ENCODE data around the gene RBBP8NL.
"Not testable (repeated sequence)": the region's sequence is repeated elsewhere in the genome, so short reads cannot be mapped to it uniquely, and the experiment has no call there.

The RBBP8NL gene

DNA sequence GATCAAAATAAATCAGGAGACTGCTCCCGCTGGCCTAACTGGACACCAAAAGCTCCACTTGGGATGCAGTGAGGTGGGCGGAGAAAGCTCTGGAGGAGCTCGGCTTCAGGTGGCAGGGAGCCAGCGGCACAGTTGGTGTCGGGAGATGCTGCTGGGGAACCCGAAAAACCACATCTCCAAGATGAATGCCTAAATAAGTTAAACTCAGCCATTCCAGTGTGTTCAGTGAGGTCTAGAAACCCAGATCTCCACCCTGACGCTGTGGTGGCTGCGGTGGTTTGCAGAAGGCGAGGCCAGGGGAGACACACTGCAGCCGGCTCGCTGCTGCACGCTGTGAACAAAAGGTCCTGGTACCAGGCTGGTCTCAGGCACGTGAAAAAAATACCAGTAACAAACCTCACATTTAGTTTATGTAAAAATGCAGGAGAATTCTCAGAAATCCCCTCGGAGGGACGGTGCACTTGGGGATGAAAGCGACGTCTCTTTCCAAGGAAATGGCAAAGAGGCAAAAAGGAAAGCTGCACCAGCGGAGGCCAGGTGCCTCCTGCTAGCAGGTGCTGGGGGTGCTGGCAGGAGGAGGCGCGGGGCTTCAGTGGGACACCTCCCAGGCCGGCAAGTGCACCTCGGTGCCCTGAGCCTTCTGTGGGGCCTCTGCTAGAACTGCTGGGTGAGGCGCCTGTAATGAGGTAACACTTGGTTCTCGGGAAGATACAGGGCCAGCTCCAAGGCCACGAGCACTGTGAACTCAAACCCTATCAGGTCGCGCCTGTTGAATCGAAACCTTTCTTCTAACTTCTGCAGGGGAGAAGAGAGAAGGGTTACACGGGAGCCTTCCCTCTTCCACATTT lies 36.8 kb downstream of the RBBP8NL start:
- no peak for DNase-seq

DNA sequence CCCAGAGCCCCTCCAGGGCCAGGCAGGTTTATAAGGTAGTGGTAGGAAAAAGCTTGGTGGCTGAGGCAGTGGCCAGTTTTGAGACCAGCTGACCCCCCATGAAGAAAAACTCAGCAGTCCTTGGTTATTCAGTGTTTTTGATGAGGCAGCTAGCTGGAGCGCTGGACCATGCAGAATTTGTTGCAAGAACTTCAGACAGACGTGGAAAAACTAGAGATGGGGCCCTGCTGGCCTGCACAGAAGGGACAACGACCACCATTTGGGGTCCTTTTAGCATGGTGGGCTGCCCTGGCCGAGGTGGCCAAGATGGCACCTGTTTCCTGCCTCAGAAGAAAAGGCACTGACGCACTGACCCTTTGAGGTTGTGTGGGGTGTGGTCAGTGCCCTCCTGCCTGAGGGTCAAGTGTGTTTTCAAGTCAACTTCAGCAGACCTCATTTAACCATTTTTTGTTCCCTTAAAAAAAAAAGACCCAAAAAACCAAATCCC lies 37.7 kb downstream of the RBBP8NL start:
- no peak for DNase-seq

DNA sequence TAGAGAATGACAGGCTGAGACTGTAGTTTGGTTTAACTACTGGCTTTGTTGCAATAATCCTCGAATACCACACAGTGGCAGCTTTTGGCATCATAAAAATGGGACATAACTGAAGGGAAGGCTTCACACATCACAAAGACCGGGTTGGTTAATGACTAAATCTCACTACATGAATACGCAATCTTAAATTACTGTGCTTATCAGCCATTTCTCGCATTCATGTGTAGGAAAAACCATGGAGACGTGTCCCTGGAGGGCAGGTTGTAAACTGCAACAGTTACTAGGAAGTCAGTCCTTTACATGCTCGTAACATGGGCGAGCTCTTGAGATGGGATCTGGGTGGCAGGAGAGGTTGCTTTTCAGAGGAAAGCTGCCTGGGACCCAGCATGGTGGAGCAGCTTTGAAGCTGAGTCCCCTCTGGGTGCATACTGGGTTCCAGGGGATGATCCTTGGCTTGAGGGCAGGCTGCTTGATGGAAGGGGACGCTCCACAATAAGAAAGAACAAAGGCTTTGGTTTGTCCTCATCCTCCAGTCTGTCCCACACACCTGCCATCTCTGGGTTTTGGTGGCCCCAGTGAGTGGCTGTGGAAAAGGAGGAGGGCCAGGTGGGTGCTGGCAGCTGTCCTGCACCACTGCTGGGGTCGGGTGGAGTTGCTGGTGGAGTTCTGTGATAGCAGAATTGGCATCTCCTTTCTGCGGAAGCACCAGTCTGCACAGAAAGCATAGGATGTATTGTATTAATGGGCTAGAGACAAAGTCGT lies 38.3 kb downstream of the RBBP8NL start:
- no peak for DNase-seq

DNA sequence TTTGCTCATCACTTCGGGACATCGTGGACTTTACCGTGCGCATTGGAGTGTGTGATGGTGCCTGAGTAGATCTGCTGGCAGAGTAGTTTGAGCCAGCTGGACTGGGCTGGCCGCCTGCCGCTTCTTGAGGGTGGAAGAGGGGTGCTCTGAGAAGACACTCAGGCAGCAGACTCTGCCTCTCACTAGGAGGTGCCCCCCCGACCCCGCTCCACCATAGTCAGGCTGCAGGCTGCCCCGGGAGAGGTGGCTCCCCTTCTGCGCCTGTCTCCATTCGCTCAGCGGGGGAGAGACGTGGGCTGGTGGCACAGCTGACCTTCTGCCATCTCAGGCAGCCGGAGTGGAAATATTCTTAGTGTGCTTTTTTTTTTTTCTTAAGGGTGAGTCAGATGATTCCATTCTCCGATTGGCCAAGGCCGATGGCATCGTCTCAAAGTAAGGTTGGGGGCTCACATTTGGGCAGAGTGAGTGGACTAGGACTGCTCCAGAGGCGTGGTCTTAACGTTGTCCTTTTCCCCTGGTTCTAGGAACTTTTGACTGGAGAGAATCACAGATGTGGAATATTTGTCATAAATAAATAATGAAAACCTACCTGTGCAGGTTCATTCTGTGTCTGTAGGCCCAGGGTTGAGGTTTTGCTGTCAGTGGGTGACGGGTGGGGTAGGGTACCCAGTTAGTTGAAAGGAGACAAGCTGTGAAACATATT lies 39.3 kb downstream of the RBBP8NL start:
- DNase-seq: peak; percentile 43

DNA sequence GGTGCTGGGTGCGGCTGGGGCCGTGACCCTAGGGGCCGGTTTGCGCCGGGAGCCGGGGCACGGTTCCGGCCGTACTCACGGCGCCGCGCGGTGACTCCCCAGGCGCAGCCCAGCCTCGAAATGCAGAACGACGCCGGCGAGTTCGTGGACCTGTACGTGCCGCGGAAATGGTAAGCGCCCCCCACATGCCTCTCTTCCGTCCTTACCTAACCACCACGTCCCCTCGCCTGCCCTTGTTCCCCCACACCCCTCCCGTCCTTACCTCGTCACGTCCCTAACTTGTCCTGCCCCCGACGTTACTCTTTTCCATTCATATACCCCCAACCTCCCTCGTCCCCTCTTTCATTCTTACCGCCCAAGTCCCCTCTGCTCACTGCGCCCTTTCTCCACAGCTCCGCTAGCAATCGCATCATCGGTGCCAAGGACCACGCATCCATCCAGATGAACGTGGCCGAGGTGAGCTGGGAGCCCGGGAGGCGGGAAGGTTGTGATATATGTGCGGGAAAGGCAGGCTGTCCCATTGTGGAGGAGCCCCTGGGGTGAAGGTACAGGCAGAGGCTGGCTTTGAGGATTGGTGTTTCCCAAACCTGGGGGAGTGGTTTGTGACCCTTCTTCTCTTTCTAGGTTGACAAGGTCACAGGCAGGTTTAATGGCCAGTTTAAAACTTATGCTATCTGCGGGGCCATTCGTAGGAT lies 40.0 kb downstream of the RBBP8NL start:
- no peak for DNase-seq

DNA sequence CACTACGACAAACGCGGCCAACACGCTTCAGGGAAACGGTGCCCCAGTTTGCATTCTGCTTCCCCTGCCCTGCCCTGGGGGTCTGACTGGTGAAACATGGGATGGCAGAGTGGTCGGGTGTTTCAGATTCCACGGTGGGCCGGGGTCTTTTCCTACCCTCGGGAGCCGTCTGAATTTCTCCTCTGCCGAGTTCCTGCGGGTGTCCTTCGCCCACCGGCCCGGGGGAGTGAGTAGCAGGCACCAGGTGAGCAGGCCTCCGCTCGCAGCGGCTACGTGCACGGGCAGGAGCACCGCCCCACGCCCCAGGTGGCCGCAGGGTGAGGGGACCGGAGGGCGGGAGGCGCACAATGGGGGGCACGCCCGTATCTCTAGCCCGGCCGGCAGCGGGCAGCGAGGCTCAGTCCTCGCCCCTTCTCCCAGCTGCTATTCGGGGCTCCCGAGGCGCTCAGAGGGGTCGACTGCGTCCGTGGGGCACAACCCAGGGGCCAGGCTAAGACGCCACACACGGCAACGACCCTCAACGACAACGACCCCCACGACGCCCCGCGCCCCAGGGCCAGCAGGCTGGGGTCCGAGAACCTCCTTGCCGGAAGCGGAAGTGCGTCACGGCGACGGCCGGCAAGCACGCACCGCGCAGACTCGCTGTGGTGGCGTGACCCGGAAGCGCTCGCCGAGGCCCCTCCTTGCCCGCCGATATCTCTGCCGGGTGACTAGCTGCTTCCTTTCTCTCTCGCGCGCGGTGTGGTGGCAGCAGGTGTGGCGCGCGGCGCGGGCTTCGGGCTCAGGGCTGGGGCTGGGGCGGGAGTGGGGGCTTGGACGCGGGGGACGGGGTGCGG lies 40.7 kb downstream of the RBBP8NL start, which contains the start of gene RPS21:
Gene RPS21, plus strand, starts transcription at position 721 of the 836 bp plus-strand sequence. CDS start 236 bp downstream, outside the sequence.
- peak; percentile 94 for DNase-seq

DNA sequence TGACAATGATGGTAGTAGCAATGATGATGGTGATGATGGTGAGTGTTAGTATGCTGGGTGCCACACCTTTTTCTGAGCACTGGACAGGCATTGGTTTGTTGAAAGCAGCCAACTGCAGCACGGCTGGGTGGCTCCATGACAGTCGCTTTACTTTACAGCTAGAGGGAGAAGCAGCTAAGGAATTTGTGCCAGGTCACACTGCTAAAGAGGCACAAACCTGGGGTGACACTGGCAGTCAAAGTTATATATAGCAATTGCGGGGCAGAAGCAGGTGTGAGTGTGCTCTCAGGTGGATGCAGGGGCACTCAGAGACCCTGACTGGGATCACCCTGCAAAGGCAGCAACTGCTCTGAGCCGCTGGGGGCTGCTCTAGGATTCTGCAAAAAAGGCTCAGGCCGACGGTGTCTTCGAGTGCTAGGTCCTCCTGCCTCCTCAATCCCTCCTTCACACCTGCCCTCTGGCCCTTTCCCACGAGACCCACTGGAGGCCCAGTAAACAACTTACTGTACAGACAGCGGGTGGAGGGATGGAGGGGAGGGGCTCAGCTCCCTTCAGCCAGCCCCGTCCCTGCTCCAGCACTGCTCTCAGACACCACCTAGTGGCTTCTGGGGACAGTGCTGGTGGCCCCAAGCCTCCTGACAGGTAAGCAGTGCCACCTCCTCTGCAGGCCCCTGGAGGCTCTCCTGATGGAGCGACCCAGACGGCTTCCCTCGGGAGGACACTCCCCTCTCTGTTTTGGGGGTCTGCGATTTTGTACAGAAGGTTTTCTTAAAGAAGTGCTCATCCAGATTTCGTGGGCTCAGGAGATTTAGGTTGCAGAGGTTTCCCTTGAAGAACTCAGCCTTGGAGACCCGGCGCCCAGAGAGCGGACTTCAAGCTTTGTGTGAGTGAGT lies 44.8 kb downstream of the RBBP8NL start:
- peak; percentile 81 for DNase-seq

DNA sequence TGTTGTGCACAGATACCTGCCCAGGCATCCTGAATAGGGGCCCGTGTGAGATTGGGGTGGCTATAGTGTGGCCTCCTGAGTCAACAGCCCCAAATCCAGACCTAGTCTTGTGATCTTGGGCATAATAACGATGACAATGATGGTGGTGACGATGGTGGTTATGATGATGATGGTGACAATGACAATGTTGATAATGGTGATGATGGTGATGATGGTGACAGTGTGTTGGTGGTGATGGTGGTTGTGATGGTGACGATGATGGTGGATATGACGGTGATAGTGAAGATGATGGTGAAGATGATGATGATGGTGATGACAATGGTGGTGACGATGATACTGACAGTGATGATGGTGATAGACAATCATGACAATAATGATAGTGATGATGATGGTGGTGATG lies 45.5 kb downstream of the RBBP8NL start:
- DNase-seq: no peak

DNA sequence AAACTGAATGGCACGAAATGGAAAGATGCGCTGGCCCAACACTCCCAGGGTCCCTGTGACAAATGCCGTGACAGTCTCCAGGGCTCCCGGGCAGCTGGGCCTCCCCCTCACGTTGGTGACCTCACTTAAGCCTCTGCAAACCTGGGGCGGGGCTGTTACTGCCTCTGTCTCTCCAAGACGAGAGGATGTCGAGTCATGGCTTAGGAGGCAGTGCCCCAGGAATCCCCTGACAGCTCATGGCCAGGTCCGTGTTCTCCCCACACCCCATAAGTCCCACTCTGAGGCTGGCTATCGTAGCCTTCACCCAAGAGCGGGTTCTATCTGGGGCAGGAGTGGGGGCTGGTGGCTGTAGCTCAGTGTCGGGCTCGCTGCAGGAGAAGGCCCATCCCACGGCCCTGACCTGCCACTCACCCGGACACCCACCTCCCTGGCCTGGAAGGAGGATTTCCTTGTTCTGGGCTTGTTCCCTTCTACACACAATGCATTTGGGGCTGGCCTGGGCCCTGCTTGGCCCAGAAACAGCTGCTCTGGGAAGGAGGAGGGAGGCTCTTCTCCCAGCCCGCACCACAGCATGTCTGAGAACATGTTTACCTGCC lies 46.0 kb downstream of the RBBP8NL start:
- DNase-seq: no peak

DNA sequence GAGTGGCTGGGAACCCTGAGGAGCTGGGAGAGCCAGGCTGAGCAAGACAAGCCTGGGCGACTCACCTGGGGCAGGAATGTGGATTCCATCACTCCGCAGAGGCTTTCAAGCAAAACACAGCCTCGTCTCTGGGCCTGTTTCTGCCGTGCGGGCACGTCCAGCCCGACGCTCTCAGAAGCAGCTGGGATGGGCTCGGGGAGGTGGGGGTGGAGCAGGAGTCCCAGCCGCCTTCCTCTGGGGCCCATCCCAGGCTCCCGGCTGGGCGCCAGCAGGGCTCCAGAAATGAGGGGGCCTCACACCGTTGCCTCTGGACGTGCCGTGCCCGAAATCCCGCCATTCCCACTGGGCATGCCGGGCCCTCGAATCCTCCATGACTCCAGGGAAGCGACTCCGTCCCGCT lies 49.1 kb downstream of the RBBP8NL start:
- DNase-seq: no peak

DNA sequence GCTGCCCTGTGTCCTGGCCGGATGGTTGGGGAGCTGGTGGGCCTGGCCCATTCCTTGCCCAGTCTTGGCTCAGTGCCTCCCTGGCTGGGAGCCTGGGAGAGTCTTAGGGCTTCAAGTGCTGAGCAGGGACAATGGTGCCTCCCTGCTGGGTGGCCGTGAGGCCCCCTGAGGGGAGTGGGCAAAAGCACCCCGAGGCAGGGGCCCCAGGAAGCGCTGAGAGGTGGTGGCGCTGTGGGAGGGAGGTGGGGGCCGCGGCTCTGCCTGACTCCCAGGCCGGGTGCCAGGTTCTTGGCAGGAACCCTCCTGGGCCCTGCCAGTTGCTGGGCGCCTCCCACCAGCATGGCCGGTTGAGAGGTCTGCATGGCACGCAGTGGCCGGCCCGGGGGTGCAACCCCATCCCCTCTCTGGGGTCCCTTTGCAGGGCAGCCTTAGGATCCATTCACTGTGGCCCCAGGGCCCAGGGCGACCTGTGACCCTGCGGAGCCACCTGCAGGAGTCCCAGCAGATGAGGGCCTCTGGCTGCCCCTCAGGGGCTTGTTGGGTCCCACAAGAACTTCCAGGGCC lies 49.6 kb downstream of the RBBP8NL start:
- no peak for DNase-seq

DNA sequence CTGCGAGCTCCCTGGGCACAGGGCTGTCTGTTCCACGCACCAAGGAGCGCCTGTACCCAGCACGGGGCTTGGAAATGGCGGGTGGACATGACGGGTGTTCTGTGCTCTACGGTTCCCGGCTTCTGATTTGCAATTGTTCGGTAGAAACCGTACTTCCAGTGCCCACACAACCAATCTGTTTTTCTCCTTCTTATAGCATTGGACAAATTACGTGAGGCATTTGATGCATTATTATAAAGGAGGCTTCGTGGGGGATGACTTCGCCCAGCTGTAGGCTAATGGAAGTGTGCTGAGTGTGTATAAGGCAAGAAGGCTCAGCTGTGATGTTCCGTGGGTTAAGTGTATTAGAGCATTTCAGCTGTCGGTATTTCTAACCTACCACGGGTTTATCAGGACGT lies 50.3 kb downstream of the RBBP8NL start:
- no peak for DNase-seq

DNA sequence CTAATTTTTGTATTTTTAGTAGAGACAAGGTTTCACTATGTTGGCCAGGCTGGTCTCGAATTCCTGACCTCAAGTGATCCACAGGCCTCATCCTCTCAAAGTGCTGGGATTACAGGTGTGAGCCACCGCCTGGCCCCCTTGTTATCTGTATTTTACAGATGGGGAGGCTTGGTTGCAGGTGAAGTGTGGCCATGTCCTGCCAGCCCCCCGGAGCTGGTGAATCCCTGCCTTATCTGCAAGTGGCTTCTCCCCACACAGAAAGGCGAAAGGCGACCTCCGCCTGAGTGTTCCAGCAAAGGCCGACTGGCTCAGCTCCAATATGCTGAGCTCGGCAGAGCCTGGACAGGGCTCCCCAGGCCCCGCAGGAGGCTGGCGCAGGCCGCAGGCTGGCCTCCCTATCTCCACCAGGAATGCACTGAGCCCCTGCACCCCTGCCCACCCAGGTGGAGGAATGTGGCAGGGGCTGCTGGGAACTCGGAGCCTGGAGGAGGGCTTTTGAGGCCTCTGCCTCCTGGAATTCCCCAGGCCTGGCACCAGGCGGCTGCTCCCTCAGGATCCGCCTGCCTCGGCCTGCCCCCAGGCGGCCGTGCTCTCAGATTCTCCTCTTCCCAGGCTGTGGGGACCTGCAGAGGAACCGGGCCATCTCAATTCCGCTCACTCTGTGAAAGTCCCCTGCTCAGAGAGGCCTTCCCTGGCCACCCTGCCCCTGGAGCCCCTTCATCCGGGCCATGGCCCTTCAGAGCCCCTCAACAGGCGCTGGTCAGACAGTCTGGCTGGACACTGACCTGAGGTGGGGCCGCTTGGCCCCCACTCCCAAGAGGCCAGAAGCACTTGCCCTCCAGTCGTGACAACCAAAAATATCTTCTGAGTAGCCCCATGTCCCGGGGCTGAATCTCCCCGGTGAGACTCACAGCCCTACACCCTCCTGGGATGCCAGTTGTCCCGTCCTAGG lies 51.0 kb downstream of the RBBP8NL start:
- no peak for DNase-seq

DNA sequence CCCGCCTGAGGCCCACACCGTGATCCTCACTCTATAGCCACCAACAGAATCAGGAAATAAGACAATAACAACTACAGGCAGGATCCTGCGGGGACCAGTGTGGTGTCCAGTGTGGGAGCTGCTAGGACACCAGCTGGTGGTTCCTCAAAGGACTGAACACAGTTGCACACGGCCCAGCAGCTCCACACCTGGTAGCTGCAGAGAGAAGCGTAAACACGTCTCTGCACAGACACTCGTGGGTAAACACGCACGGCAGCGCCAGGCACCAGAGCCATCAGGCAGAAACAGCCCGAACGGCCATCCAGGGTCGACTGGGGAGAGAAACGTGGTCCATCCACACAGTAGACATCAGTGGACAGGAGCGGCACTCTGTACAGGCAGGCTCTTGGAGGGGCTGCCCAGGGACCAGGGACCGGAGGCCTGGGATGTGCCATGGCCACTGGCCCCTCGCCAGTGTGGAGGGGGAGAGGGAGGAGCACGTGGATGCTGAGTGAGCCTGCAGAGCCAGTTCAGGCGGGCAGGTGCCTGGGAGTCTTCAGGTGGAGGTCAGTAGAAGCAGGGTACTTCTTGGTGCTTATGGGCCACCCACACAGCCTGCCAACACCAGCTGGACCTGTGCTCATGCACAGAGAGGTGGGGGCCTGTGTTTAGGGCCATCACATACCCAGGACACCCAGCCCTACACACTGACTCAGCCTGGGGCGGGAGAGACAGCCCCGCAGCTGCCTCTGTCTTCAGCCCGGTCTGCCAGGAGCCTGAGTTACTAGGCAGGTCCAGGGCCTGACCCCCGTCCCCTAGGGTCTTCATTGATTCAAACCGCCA lies 52.8 kb downstream of the RBBP8NL start:
- no peak for DNase-seq

DNA sequence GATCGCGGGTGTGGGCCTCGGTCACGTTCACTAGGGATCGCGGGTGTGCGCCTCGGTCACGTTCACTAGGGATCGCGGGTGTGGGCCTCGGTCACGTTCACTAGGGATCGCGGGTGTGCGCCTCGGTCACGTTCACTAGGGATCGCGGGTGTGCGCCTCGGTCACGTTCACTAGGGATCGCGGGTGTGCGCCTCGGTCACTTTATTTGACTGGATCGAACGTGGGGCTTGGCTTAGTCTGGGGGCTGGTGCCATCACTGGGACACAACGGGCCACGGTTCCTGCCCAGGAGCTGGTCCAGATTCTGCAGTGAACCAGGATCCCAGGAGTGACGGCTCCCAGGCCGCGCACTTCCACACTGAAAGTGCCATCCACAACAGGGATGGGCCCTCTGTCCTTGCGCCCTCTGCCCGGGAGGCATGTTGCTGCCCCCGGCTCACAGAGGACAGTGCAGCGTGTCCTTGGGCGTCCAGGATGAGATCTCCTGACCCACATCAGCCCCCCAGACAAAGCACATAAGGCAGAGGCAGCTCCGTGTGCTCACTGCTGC lies 53.6 kb downstream of the RBBP8NL start:
- not testable (repeated sequence) for DNase-seq

DNA sequence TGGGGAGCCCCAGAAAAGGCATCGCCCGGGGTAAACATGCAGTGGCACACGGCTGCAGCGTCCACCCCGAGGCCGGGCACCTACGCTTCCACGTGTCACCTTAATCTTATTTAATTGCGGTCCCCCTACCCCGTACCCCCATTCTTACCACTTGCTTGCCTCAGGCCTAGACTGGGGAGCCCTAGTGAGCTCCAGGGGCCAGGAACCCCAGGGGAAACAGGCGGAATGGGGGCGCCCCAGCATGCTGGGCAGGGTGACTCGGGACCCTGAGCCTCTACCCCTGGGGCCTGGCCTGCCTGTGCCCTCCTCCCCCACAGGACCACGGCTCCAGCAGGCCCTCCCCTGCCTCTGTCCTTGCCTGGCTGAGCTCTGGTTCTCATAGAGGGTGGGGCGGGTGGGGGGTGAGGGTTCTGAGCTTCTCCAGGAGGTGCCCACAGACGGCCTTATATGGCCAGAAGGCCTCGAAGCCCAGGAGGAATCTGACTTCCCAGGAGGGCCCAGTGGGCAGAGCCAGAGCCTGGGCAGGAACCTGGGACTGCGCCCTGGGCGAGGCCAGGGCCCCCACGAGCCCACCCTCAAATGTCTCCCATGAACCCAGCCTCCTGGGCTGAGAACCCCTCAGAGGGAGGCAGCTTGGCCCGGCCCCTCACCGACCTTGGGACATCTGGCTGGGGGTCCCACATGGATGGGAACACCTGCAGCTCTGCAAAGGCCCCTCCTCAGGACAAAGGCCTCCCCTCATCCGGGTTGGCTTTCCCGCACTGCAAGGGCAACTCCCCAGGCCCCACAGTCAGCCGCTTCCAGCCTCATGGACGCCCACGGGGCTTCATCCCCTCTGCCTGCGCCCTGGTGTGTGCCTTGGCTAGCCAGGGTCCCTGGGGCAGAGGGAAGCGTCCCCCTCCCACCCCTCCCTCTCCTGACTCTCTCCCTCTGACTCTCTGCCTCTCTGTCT lies 55.0 kb downstream of the RBBP8NL start:
- no peak for DNase-seq
